ENCODE data around the gene AP4M1.

- TF ChIP-seq CTCF (IDR thresholded peaks at IDR 0.05; ENCODE audit: low read length) (no peak), EZH2 (IDR thresholded peaks at IDR 0.05; ENCODE audit: borderline replicate concordance, low read length) (no peak)
These were observed 5.7 kb upstream of the AP4M1 start for GRCh38 chr7:100095704-100096103.
